Measurements from ENCODE around the gene ZBTB16. TPM values are rescaled to one million over a fixed set of nuclear protein-coding genes. Genes with fewer than 3 reads are reported as not detected.

ZBTB16 gene
- total and polyA plus RNA-seq, 9 donors: 12.7 to 160 (median 68.7) TPM

DNA sequence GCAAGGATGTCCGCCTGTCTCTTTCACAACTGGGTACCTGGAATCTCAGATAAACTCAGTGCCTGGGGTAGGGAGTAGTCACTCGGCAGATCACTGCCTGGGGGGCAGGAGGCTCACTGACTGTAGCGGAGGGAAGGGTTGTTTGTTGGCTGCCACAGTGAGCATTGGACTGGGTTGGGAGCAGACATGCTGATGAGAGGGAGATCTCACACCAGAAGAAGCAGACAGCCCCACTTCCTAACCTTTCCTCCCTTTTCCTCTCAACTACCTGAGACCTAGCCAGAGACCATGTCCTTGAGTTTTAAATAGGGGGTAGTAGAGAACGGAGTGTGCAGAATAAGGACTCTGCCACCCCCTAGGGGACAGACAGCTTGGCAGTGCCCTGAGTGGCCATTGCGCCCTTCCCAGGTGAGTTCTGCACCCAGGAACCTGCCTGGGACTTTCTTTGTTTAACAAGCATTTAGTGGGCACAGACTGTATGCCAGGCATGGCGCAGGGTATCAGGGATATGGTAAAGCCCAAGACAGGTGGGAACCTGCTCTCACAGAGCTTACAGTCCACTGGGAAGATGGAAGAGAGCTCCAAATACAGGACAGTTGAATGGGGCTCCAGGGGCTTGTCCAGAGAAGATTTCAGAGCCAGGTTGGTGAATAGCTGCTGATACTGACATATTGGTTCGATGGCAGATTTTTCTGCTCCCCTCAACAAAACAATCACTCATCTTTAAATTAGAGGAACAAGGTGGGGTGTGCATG is 121.0 kb downstream of the ZBTB16 start:
- peak overlapping the region; percentile 43 for H3K4me3 ChIP-seq
- TF ChIP-seq POLR2A (IDR thresholded peaks at IDR 0.05) (peak; percentile 30), EP300 (IDR thresholded peaks at IDR 0.05) (no peak)
- TF ChIP-seq, protein P1, sequence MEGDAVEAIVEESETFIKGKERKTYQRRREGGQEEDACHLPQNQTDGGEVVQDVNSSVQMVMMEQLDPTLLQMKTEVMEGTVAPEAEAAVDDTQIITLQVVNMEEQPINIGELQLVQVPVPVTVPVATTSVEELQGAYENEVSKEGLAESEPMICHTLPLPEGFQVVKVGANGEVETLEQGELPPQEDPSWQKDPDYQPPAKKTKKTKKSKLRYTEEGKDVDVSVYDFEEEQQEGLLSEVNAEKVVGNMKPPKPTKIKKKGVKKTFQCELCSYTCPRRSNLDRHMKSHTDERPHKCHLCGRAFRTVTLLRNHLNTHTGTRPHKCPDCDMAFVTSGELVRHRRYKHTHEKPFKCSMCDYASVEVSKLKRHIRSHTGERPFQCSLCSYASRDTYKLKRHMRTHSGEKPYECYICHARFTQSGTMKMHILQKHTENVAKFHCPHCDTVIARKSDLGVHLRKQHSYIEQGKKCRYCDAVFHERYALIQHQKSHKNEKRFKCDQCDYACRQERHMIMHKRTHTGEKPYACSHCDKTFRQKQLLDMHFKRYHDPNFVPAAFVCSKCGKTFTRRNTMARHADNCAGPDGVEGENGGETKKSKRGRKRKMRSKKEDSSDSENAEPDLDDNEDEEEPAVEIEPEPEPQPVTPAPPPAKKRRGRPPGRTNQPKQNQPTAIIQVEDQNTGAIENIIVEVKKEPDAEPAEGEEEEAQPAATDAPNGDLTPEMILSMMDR (IDR thresholded peaks at IDR 0.05): peak in 1 of 3 donors; percentile 60
- 46 to 64% (median 54%) methylated on average over 7 of the region's 7 CpGs for WGBS, 3 donors

DNA sequence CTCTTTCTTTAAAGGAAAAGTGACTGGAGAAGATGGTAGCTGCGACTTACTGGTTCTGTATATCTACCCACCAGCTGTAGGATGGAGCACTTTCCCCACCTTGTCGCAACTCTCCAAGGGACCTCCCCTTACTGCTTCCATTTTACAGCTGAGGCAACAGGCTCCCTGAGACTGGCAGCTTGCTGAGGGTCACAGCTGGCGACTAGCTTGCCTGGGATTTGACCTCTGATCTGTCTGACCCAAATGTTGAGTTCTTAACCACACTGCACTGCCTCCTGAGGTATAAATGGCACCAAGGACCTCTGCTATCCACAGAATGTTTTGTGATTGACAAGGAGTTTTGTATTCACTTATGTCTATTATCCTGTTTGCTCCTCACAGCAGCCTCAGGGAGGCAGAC is 121.7 kb downstream of the ZBTB16 start:
- H3K27ac ChIP-seq: peak overlapping the region; percentile 77 to 81
- peak overlapping the region; percentile 43 for H3K4me3 ChIP-seq
- no peak for TF ChIP-seq EP300 (IDR thresholded peaks at IDR 0.05)
- TF ChIP-seq POLR2A (IDR thresholded peaks at IDR 0.05): peak; percentile 16
- TF ChIP-seq, protein P1 (IDR thresholded peaks at IDR 0.05): no peak
- no peaks in the 10 kb centered on the region for H3K36me3 ChIP-seq
- 76 to 99% (median 98%) methylated on average over 3 of the region's 3 CpGs for WGBS, 3 donors
- DNase-seq: peak in 1 of 5 donors; percentile 31
- intact Hi-C loops (cut with DNase I): no loop called here
- no peaks in the 10 kb centered on the region for H3K9me3 ChIP-seq
- H3K4me1 ChIP-seq (ENCODE audit: insufficient read depth): peaks cover 40% of the 10 kb centered on the region
- H3K27me3 ChIP-seq: no peaks in the 10 kb centered on the region

More for the DNA sequence above, 121.0 kb downstream of the ZBTB16 start:
- Histone ChIP-seq H3K27ac (peak overlapping the region; percentile 81 to 99), H3K27me3 (no peaks in the 10 kb centered on the region), H3K36me3 (no peaks in the 10 kb centered on the region), H3K9me3 (no peaks in the 10 kb centered on the region), H3K4me1 (ENCODE audit: insufficient read depth) (peaks cover 44% of the 10 kb centered on the region)
- intact Hi-C loops (cut with DNase I): loop anchor here in 1 of 4 donors (1.0 kb wide), 1 partner anchor 78 kb away; no protein-coding TSS in a partner anchor
- DNase-seq: peak in 4 of 5 donors; percentile 59 to 68 (median 63)

DNA sequence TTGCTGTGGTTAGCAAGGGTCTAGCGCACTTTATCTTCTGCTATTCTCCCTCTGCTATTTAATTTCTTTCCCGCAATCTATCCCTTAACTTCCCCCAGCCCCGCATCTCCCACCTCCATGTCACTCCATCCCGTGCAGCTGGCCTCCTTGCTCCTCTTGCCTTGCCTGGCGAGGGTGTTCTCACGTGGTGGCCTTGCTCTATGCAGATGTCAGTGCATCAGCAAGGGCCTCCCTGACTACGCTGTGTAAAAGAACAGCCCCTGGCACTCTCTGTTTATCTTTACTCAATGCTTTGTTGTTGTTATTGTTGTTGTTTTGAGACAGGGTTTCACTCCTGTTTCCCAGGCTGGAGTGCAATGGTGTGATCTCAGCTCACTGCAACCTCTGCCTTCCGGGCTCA is 122.2 kb downstream of the ZBTB16 start:
- H3K4me3 ChIP-seq: no peak overlapping the region
- peak overlapping the region in 1 of 2 donors; percentile 77 for H3K27ac ChIP-seq
- peak in 1 of 5 donors; percentile 31 for DNase-seq
- H3K27me3 ChIP-seq: no peaks in the 10 kb centered on the region
- TF ChIP-seq EP300 (IDR thresholded peaks at IDR 0.05): no peak
- TF ChIP-seq, protein P1 (IDR thresholded peaks at IDR 0.05): no peak
- no peak for TF ChIP-seq POLR2A (IDR thresholded peaks at IDR 0.05)
- intact Hi-C loops (cut with DNase I): no loop called here
- no peaks in the 10 kb centered on the region for H3K36me3 ChIP-seq
- WGBS, 3 donors: 88 to 93% (median 91%) methylated on average over 8 of the region's 8 CpGs
- H3K4me1 ChIP-seq (ENCODE audit: insufficient read depth): peaks cover 35% of the 10 kb centered on the region
- H3K9me3 ChIP-seq: no peaks in the 10 kb centered on the region

DNA sequence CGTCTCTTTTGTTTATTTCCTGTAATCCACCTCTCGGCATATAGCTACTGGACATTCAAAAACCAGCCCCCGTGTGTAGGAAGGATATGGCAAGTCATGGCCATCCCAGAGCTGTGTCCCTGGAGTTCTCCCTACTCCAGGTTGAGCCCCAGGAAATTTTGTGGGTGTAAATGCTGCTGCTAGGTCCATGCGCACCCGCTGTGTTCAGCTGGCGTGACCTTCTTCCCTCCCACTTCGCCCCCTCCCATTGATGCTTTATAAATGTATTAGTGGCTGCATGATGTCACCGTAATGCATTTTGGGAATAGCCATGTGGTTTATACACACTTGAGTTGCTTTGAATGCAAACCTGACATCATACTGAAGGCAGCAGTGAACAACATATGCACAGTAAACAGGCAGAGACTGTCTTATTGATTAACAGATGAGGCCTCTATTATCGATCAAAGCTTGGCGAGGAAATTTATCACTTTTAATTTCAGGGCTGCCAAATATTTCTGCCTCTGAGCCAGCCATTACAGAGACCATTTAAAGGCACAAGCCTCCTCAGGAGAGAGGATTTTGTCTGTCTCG is 123.0 kb downstream of the ZBTB16 start:
- H3K4me1 ChIP-seq (ENCODE audit: insufficient read depth): peaks cover 28% of the 10 kb centered on the region
- no peak for DNase-seq

More for the DNA sequence above, 123.0 kb downstream of the ZBTB16 start:
- Histone ChIP-seq H3K36me3 (no peaks in the 10 kb centered on the region), H3K27ac (peak overlapping the region in 1 of 2 donors; percentile 77), H3K4me3 (no peak overlapping the region), H3K9me3 (no peaks in the 10 kb centered on the region), H3K27me3 (no peaks in the 10 kb centered on the region)
- TF ChIP-seq, protein P1 (IDR thresholded peaks at IDR 0.05): no peak
- TF ChIP-seq POLR2A (IDR thresholded peaks at IDR 0.05) (no peak), EP300 (IDR thresholded peaks at IDR 0.05) (no peak)
- WGBS, 3 donors: 73 to 79% (median 78%) methylated on average over 11 of the region's 11 CpGs
- intact Hi-C loops (cut with DNase I): no loop called here

All from ovary (tissue), 9 donors.